ENCODE data around the gene MCM3AP. TPM values are rescaled to one million over a fixed set of nuclear protein-coding genes. Genes with fewer than 3 reads are reported as not detected.

MCM3AP gene
- total and polyA plus RNA-seq, 4 donors = 15.5 to 58.1 (median 33.5) TPM

GRCh38 chr21:46218906-46219590 lies 66.4 kb downstream of the MCM3AP start:
- Histone ChIP-seq H3K27ac (ENCODE audit: low read depth in 1 of 2, low read length in 2 of 2) (no peak overlapping the region), H3K9me3 (ENCODE audit: control insufficient read depth in 4 of 4, low read length in 3 of 4) (no peaks in the 10 kb centered on the region), H3K4me3 (ENCODE audit: low read depth in 1 of 3, low read length in 3 of 3) (no peak overlapping the region), H3K9ac (ENCODE audit: low read depth in 1 of 2, low read length in 2 of 2) (no peak overlapping the region), H3K27me3 (ENCODE audit: control insufficient read depth in 4 of 4, insufficient read depth in 4 of 4, low read length in 3 of 4) (no peaks in the 10 kb centered on the region), H3K4me1 (ENCODE audit: control insufficient read depth in 4 of 4, insufficient read depth in 4 of 4, low read length in 3 of 4) (peaks cover 0 to 2% (median 0%) of the 10 kb centered on the region in 4 donors), H3K36me3 (ENCODE audit: control insufficient read depth in 4 of 4, insufficient read depth in 3 of 4, low read depth in 1 of 4, low read length in 3 of 4) (peaks cover 6 to 55% (median 28%) of the 10 kb centered on the region in 4 donors)
- no peak for TF ChIP-seq REST (IDR thresholded peaks at IDR 0.05)
- no peak for TF ChIP-seq EGR1 (IDR thresholded peaks at IDR 0.05; ENCODE audit: low read depth in 2 of 2)
- TF ChIP-seq GABPA (IDR thresholded peaks at IDR 0.05 in 1 of 2, conservative IDR thresholded peaks at IDR 0.05 in 1 of 2) = no peak
- TF ChIP-seq HNF4A (conservative IDR thresholded peaks at IDR 0.05) = no peak
- no peak for TF ChIP-seq RAD21 (IDR thresholded peaks at IDR 0.05)
- no peak for TF ChIP-seq TAF1 (conservative IDR thresholded peaks at IDR 0.05)
- TF ChIP-seq, protein P1, sequence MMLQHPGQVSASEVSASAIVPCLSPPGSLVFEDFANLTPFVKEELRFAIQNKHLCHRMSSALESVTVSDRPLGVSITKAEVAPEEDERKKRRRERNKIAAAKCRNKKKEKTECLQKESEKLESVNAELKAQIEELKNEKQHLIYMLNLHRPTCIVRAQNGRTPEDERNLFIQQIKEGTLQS (IDR thresholded peaks at IDR 0.05) = no peak
- no peak for TF ChIP-seq CTCF (IDR thresholded peaks at IDR 0.05; ENCODE audit: low read depth, low read length, missing input control)
- no peak for TF ChIP-seq FOXA1 (IDR thresholded peaks at IDR 0.05)
- no peak for TF ChIP-seq HNF4G (IDR thresholded peaks at IDR 0.05)
- no peak for TF ChIP-seq FOXA2 (IDR thresholded peaks at IDR 0.05)
- no peak for TF ChIP-seq JUND (IDR thresholded peaks at IDR 0.05)
- TF ChIP-seq YY1 (IDR thresholded peaks at IDR 0.05) = no peak
- no peak for DNase-seq (ENCODE audit: low spot score)
- WGBS = 86% methylated on average over 16 of the region's 16 CpGs

GRCh38 chr21:46217511-46218196 lies 67.8 kb downstream of the MCM3AP start:
- no peaks in the 10 kb centered on the region for H3K27me3 ChIP-seq (ENCODE audit: control insufficient read depth in 4 of 4, insufficient read depth in 4 of 4, low read length in 3 of 4)
- H3K9me3 ChIP-seq (ENCODE audit: control insufficient read depth in 4 of 4, low read length in 3 of 4) = no peaks in the 10 kb centered on the region
- 91% methylated on average over 22 of the region's 22 CpGs for WGBS
- H3K4me3 ChIP-seq (ENCODE audit: low read depth in 1 of 3, low read length in 3 of 3) = no peak overlapping the region
- no peak overlapping the region for H3K27ac ChIP-seq (ENCODE audit: low read depth in 1 of 2, low read length in 2 of 2)
- H3K36me3 ChIP-seq (ENCODE audit: control insufficient read depth in 4 of 4, insufficient read depth in 3 of 4, low read depth in 1 of 4, low read length in 3 of 4) = peaks cover 10 to 69% (median 37%) of the 10 kb centered on the region in 4 donors
- peaks cover 0 to 2% (median 0%) of the 10 kb centered on the region in 4 donors for H3K4me1 ChIP-seq (ENCODE audit: control insufficient read depth in 4 of 4, insufficient read depth in 4 of 4, low read length in 3 of 4)
- H3K9ac ChIP-seq (ENCODE audit: low read depth in 1 of 2, low read length in 2 of 2) = no peak overlapping the region
- DNase-seq (ENCODE audit: low spot score) = no peak
- no peak for TF ChIP-seq TAF1 (conservative IDR thresholded peaks at IDR 0.05)
- TF ChIP-seq ZBTB33 (IDR thresholded peaks at IDR 0.05) = no peak
- TF ChIP-seq HNF4A (conservative IDR thresholded peaks at IDR 0.05) = no peak
- no peak for TF ChIP-seq JUND (IDR thresholded peaks at IDR 0.05)
- TF ChIP-seq REST (IDR thresholded peaks at IDR 0.05) = no peak
- TF ChIP-seq SP1 (IDR thresholded peaks at IDR 0.05) = no peak
- TF ChIP-seq YY1 (IDR thresholded peaks at IDR 0.05) = no peak
- no peak for TF ChIP-seq FOXA2 (IDR thresholded peaks at IDR 0.05)
- no peak for TF ChIP-seq RXRA (IDR thresholded peaks at IDR 0.05)
- no peak for TF ChIP-seq HNF4G (IDR thresholded peaks at IDR 0.05)
- TF ChIP-seq EGR1 (IDR thresholded peaks at IDR 0.05; ENCODE audit: low read depth in 2 of 2) = no peak
- TF ChIP-seq, protein P2, sequence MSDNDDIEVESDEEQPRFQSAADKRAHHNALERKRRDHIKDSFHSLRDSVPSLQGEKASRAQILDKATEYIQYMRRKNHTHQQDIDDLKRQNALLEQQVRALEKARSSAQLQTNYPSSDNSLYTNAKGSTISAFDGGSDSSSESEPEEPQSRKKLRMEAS (IDR thresholded peaks at IDR 0.05) = no peak
- no peak for TF ChIP-seq NR2F2 (IDR thresholded peaks at IDR 0.05)
- no peak for TF ChIP-seq RAD21 (IDR thresholded peaks at IDR 0.05)

All from liver (tissue), 9 donors.